MM.1S (cell line): ENCODE data around the gene PRTG.

Experiments
- DNase-seq: peaks from one replicate; pipeline ENCODE4 v3.0.0-alpha.2; 2015
- H2AFZ ChIP-seq: fragments of 300-600 bp; sonication (generic); 2 replicates; pipeline ENCODE4 v1.6.0; 2016; ENCODE audit warnings: antibody characterized with exemption, low read length
- H3F3A ChIP-seq: fragments of 300-600 bp; sonication (generic); 2 replicates; pipeline ENCODE4 v1.6.1; 2016; ENCODE audit warnings: mild to moderate bottlenecking, antibody characterized with exemption, low read length, moderate library complexity, mixed read lengths; ENCODE audit not compliant: insufficient read depth
- H3K27ac ChIP-seq: fragments of 300-600 bp; sonication (generic); 2 replicates; pipeline ENCODE4 v1.5.1; 2016; ENCODE audit warnings: mild to moderate bottlenecking, low read length
- H3K27me3 ChIP-seq: fragments of 300-600 bp; sonication (generic); replicated peaks from 2 replicates; pipeline ENCODE4 v1.6.0; 2016; ENCODE audit warnings: low read length; ENCODE audit not compliant: insufficient read depth
- H3K36me3 ChIP-seq: fragments of 300-600 bp; sonication (generic); replicated peaks from 2 replicates; pipeline ENCODE4 v1.6.1; 2016; ENCODE audit warnings: mild to moderate bottlenecking, low read length, mixed read lengths; ENCODE audit not compliant: insufficient read depth
- H3K4me1 ChIP-seq: fragments of 300-600 bp; sonication (generic); 2 replicates; pipeline ENCODE4 v1.6.1; 2016; ENCODE audit warnings: low read length, mixed read lengths
- H3K4me2 ChIP-seq: fragments of 300-600 bp; sonication (generic); 2 replicates; pipeline ENCODE4 v1.6.0; 2016; ENCODE audit warnings: low read depth, low read length
- H3K4me3 ChIP-seq: fragments of 300-600 bp; sonication (generic); 2 replicates; pipeline ENCODE4 v1.5.1; 2016; ENCODE audit warnings: low read length, mixed read lengths
- H3K79me2 ChIP-seq: fragments of 300-600 bp; sonication (generic); 2 replicates; pipeline ENCODE4 v1.6.1; 2016; ENCODE audit warnings: mixed run types, low read length, mixed read lengths
- H3K9ac ChIP-seq: fragments of 300-600 bp; sonication (generic); 2 replicates; pipeline ENCODE4 v1.6.1; 2016; ENCODE audit warnings: low read length, mixed read lengths
- H3K9me2 ChIP-seq: fragments of 300-600 bp; sonication (generic); replicated peaks from 2 replicates; pipeline ENCODE4 v1.6.1; 2016; ENCODE audit warnings: mild to moderate bottlenecking, low read length, mixed read lengths; ENCODE audit not compliant: insufficient read depth
- H3K9me3 ChIP-seq: fragments of 300-600 bp; sonication (generic); replicated peaks from 2 replicates; pipeline ENCODE4 v1.6.1; 2016; ENCODE audit warnings: mild to moderate bottlenecking, low read length, mixed read lengths; ENCODE audit not compliant: insufficient read depth
- H4K20me1 ChIP-seq: fragments of 300-600 bp; sonication (generic); 2 replicates; pipeline ENCODE4 v1.6.1; 2016; ENCODE audit warnings: mild to moderate bottlenecking, low read length, moderate library complexity, mixed read lengths; ENCODE audit not compliant: insufficient read depth
- CTCF ChIP-seq: fragments of 300-600 bp; sonication (generic); IDR thresholded peaks from 2 replicates; pipeline ENCODE4 v1.5.1; 2016; ENCODE audit warnings: antibody characterized with exemption, low read length, mixed read lengths
- EZH2 ChIP-seq: fragments of 300-600 bp; sonication (generic); optimal IDR thresholded peaks from 2 replicates; pipeline ENCODE3; 2017; ENCODE audit warnings: low read depth, mild to moderate bottlenecking, antibody characterized with exemption, low read length, mixed read lengths
- EZH2phosphoT487 ChIP-seq: fragments of 300-600 bp; sonication (generic); IDR thresholded peaks from 2 replicates; pipeline ENCODE4 v1.6.1; 2018; ENCODE audit warnings: antibody characterized with exemption, low read length

The PRTG gene

GRCh38 chr15:55586808-55587207 is 156.1 kb downstream of the PRTG start:
- no peaks in the 10 kb centered on the region for H4K20me1 ChIP-seq
- H3F3A ChIP-seq, result no peaks in the 10 kb centered on the region
- H3K27ac ChIP-seq, result no peak overlapping the region
- TF ChIP-seq EZH2 (no peak), CTCF (no peak), EZH2phosphoT487 (no peak)
- no peaks in the 10 kb centered on the region for H3K9me2 ChIP-seq
- no peaks in the 10 kb centered on the region for H3K36me3 ChIP-seq
- no peaks in the 10 kb centered on the region for H3K79me2 ChIP-seq
- H3K4me3 ChIP-seq, result no peak overlapping the region
- no peak overlapping the region for H2AFZ ChIP-seq
- H3K4me1 ChIP-seq, result no peaks in the 10 kb centered on the region
- H3K4me2 ChIP-seq, result no peak overlapping the region
- H3K9ac ChIP-seq, result no peak overlapping the region
- no peak for DNase-seq
- no peaks in the 10 kb centered on the region for H3K27me3 ChIP-seq
- H3K9me3 ChIP-seq, result no peaks in the 10 kb centered on the region

- Histone ChIP-seq H3K79me2 (no peaks in the 10 kb centered on the region), H3K4me1 (no peaks in the 10 kb centered on the region), H3F3A (no peaks in the 10 kb centered on the region), H3K4me3 (no peak overlapping the region), H3K9me2 (no peaks in the 10 kb centered on the region), H3K4me2 (no peak overlapping the region), H3K27ac (no peak overlapping the region), H3K9ac (no peak overlapping the region), H3K36me3 (no peaks in the 10 kb centered on the region), H2AFZ (no peak overlapping the region), H4K20me1 (no peaks in the 10 kb centered on the region), H3K27me3 (no peaks in the 10 kb centered on the region), H3K9me3 (no peaks in the 10 kb centered on the region)
- DNase-seq, result no peak
- no peak for TF ChIP-seq EZH2
- no peak for TF ChIP-seq EZH2phosphoT487
- no peak for TF ChIP-seq CTCF
These were observed 166.0 kb downstream of the PRTG start for GRCh38 chr15:55576943-55577342.

GRCh38 chr15:55574096-55574495 is 168.9 kb downstream of the PRTG start:
- Histone ChIP-seq H3K9ac (no peak overlapping the region), H3K4me1 (no peaks in the 10 kb centered on the region), H3K4me2 (no peak overlapping the region), H3K9me3 (no peaks in the 10 kb centered on the region), H3K9me2 (no peaks in the 10 kb centered on the region), H3K79me2 (no peaks in the 10 kb centered on the region), H3K27me3 (no peaks in the 10 kb centered on the region), H3K4me3 (no peak overlapping the region), H3K36me3 (no peaks in the 10 kb centered on the region), H3F3A (no peaks in the 10 kb centered on the region), H3K27ac (no peak overlapping the region), H4K20me1 (no peaks in the 10 kb centered on the region), H2AFZ (no peak overlapping the region)
- TF ChIP-seq EZH2phosphoT487, result no peak
- no peak for DNase-seq

- H3K36me3 ChIP-seq, result no peaks in the 10 kb centered on the region
- no peaks in the 10 kb centered on the region for H3K79me2 ChIP-seq
- no peaks in the 10 kb centered on the region for H3K9me3 ChIP-seq
- H3K27me3 ChIP-seq, result no peaks in the 10 kb centered on the region
- H3K9me2 ChIP-seq, result no peaks in the 10 kb centered on the region
- no peak overlapping the region for H3K4me2 ChIP-seq
- TF ChIP-seq EZH2phosphoT487 (no peak), CTCF (no peak), EZH2 (no peak)
- no peak overlapping the region for H2AFZ ChIP-seq
- no peaks in the 10 kb centered on the region for H4K20me1 ChIP-seq
- no peak overlapping the region for H3K4me3 ChIP-seq
- no peak for DNase-seq
- H3K9ac ChIP-seq, result no peak overlapping the region
- H3K4me1 ChIP-seq, result no peaks in the 10 kb centered on the region
- no peaks in the 10 kb centered on the region for H3F3A ChIP-seq
- no peak overlapping the region for H3K27ac ChIP-seq
These were observed 169.7 kb downstream of the PRTG start for GRCh38 chr15:55573224-55573623.
